Neutrophil (primary cell): Measurements from ENCODE around the gene MDN1.
A peak's percentile ranks its signal among the peaks of the same experiment; 100 is the strongest.

Experiments used
- H3K27ac ChIP-seq: fragments of 200-600 bp; sonication (generic); 2 replicates; pipeline ENCODE4 v1.5.1; 2016; ENCODE audit warnings: mild to moderate bottlenecking, moderate library complexity
- H3K27me3 ChIP-seq: fragments of 200-600 bp; sonication (generic); 2 replicates; pipeline ENCODE4 v1.6.0; 2016; ENCODE audit warnings: mild to moderate bottlenecking
- H3K36me3 ChIP-seq: fragments of 200-600 bp; sonication (generic); 2 replicates; pipeline ENCODE4 v1.5.1; 2017
- H3K4me1 ChIP-seq, 2 experiments: fragments of 200-600 bp in 1 of 2; sonication (generic) in 1 of 2; 1 replicate in 1 of 2; 2 replicates in 1 of 2; pipeline versions ENCODE4 v1.5.1 to v1.6.1; 2013 to 2016; ENCODE audit warnings: low read depth in 1 of 2, low read length in 1 of 2, mild to moderate bottlenecking in 1 of 2, moderate library complexity in 1 of 2; ENCODE audit not compliant: control insufficient read depth in 1 of 2, insufficient read depth in 1 of 2
- H3K4me3 ChIP-seq, 2 experiments: fragments of 200-600 bp in 1 of 2; sonication (generic) in 1 of 2; 1 replicate in 1 of 2; 2 replicates in 1 of 2; pipeline ENCODE4 v1.5.1; 2013 to 2016; ENCODE audit warnings: low read depth in 1 of 2, low read length in 1 of 2, mild to moderate bottlenecking in 1 of 2, moderate library complexity in 1 of 2
- H3K9me3 ChIP-seq: fragments of 200-600 bp; sonication (generic); 2 replicates; pipeline ENCODE4 v1.5.1; 2016
- TF ChIP-seq, protein P1 (sequence below): fragments of 200-600 bp; sonication (generic); IDR thresholded peaks from 2 replicates; pipeline ENCODE4 v1.5.1; 2016; ENCODE audit warnings: antibody characterized with exemption

MDN1 gene

DNA sequence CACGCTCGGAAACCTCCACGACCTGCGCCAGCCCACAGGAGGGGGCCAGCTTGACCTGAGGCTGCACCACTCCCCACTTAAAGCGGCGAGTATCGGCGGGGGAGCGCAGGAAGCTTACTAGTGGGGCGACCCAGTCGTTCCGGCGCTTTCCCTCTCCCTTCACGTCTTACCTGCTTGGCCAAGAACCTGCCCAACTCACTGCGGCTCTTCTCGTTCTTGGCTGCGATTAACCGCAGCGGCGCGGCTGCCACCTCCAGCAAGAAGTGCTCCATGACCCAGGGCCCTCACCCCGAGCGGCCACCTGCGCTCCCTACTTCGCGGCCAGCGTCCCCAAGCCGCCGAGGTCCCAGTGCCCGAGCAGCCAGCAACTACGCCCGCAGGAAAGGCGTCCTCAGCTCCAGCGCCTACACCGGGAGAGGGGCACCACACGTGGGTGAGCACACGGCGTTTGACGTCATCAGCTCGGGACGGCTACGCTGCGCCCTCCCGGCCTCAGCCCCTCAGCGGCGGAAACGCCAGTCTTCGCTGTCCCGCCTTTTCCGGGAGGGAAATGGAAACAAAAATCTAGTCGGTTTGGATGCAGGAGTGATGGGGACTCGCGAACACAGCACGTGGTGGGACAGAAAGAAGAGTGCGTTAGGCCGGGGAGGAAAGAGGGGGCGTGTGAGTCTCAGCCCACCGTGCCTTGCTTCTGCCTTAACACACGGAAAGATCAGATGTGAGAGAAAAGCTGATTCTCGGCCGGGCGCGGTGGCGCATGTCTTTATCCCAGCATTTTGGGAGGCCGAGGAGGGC, at the start of gene MDN1:
MDN1 (minus strand) TSS at position 459 of the 795 bp plus-strand sequence; CDS start at position 272, 187 bp downstream.
- peaks cover 20 to 32% of the 10 kb centered on the region in 2 experiments for H3K4me1 ChIP-seq
- H3K9me3 ChIP-seq: no peaks in the 10 kb centered on the region
- H3K4me3 ChIP-seq: peak within 1 kb of the TSS; percentile 72 to 93
- no peaks in the 10 kb centered on the region for H3K27me3 ChIP-seq
- peak within 1 kb of the TSS; percentile 74 for H3K27ac ChIP-seq
- no peaks in the 10 kb centered on the region for H3K36me3 ChIP-seq
- TF ChIP-seq, protein P1, sequence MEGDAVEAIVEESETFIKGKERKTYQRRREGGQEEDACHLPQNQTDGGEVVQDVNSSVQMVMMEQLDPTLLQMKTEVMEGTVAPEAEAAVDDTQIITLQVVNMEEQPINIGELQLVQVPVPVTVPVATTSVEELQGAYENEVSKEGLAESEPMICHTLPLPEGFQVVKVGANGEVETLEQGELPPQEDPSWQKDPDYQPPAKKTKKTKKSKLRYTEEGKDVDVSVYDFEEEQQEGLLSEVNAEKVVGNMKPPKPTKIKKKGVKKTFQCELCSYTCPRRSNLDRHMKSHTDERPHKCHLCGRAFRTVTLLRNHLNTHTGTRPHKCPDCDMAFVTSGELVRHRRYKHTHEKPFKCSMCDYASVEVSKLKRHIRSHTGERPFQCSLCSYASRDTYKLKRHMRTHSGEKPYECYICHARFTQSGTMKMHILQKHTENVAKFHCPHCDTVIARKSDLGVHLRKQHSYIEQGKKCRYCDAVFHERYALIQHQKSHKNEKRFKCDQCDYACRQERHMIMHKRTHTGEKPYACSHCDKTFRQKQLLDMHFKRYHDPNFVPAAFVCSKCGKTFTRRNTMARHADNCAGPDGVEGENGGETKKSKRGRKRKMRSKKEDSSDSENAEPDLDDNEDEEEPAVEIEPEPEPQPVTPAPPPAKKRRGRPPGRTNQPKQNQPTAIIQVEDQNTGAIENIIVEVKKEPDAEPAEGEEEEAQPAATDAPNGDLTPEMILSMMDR: peak; percentile 15

DNA sequence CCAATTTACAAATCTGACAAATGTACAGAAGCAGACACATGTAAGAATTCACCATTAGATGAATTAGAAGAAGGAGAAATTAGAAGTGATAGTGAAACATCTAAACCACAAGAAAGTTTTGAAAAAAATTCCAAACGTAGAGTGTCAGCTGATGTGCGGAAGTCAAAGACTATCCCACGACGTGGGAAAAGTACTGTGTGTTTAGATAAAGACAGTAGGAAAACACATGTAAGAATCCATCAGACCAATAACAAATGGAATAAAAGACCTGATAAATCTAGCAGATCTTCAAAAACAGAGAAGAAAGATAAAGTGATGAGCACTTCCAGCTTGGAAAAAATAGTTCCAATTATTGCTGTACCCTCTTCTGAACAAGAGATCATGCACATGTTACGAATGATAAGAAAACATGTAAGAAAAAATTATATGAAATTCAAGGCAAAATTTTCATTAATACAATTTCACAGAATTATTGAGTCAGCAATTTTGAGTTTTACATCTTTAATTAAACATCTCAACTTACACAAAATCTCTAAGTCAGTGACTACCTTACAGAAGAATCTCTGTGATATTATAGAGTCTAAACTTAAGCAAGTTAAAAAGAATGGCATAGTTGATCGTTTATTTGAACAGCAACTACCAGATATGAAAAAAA, 46.6 kb upstream of the MDN1 start:
- Histone ChIP-seq H3K9me3 (no peaks in the 10 kb centered on the region), H3K27ac (no peak overlapping the region), H3K4me1 (no peaks in the 10 kb centered on the region), H3K4me3 (no peak overlapping the region), H3K36me3 (peaks cover 41% of the 10 kb centered on the region), H3K27me3 (no peaks in the 10 kb centered on the region)
- TF ChIP-seq, protein P1: no peak

GRCh38 chr6:89862698-89863097, 43.1 kb upstream of the MDN1 start:
- Histone ChIP-seq H3K27ac (no peak overlapping the region), H3K27me3 (no peaks in the 10 kb centered on the region), H3K4me1 (no peaks in the 10 kb centered on the region), H3K9me3 (no peaks in the 10 kb centered on the region), H3K4me3 (no peak overlapping the region), H3K36me3 (peaks cover 61% of the 10 kb centered on the region)
- TF ChIP-seq, protein P1: no peak

DNA sequence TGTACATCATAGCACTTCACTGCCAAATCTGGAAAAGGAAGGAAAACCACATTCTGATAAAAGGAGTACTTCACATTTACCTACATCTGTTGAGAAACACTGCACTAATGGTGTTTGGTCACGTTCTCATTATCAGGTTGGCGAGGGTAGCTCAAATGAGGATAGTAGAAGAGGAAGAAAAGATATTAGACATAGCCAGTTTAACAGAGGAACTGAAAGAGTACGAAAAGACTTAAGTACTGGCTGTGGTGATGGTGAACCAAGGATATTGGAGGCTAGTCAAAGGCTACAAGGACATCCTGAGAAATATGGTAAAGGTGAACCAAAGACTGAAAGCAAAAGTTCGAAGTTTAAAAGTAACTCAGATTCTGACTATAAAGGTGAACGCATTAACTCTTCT, 42.7 kb upstream of the MDN1 start:
- Histone ChIP-seq H3K4me1 (no peaks in the 10 kb centered on the region), H3K9me3 (no peaks in the 10 kb centered on the region), H3K36me3 (peaks cover 61% of the 10 kb centered on the region), H3K27me3 (no peaks in the 10 kb centered on the region), H3K27ac (no peak overlapping the region), H3K4me3 (no peak overlapping the region)
- TF ChIP-seq, protein P1: no peak

- TF ChIP-seq, protein P1: no peak
- no peak overlapping the region for H3K27ac ChIP-seq
- no peaks in the 10 kb centered on the region for H3K27me3 ChIP-seq
- H3K4me1 ChIP-seq: no peaks in the 10 kb centered on the region
- H3K36me3 ChIP-seq: peaks cover 73% of the 10 kb centered on the region
- H3K9me3 ChIP-seq: no peaks in the 10 kb centered on the region
- H3K4me3 ChIP-seq: no peak overlapping the region
Observed at GRCh38 chr6:89859744-89860143, 40.1 kb upstream of the MDN1 start.
